ENCODE results near the gene UBTD2.
A peak's percentile ranks its signal among the peaks of the same experiment; 100 is the strongest.
"Not testable (repeated sequence)": the region's sequence is repeated elsewhere in the genome, so short reads cannot be mapped to it uniquely, and the experiment has no call there.

The UBTD2 gene

GRCh38 chr5:172248637-172249036, 34.9 kb downstream of the UBTD2 start:
- no peak for DNase-seq (ENCODE audit: low spot score)

- DNase-seq (ENCODE audit: low spot score): peak; percentile 22
Measured at GRCh38 chr5:172245703-172246125, 37.9 kb downstream of the UBTD2 start.

GRCh38 chr5:172245046-172245445, 38.5 kb downstream of the UBTD2 start:
- no peak for DNase-seq (ENCODE audit: low spot score)

GRCh38 chr5:172243302-172243701, 40.3 kb downstream of the UBTD2 start:
- DNase-seq (ENCODE audit: low spot score): no peak

GRCh38 chr5:172238334-172238733, 45.2 kb downstream of the UBTD2 start:
- DNase-seq (ENCODE audit: low spot score): no peak

GRCh38 chr5:172235827-172236736, 47.5 kb downstream of the UBTD2 start:
- DNase-seq (ENCODE audit: low spot score): peak; percentile 19

GRCh38 chr5:172235132-172235780, 48.3 kb downstream of the UBTD2 start:
- DNase-seq (ENCODE audit: low spot score): peak; percentile 8

GRCh38 chr5:172234031-172234430, 49.5 kb downstream of the UBTD2 start:
- DNase-seq (ENCODE audit: low spot score): no peak

GRCh38 chr5:172229904-172230303, 53.7 kb downstream of the UBTD2 start:
- DNase-seq (ENCODE audit: low spot score): no peak

GRCh38 chr5:172224996-172225395, 58.6 kb downstream of the UBTD2 start:
- no peak for DNase-seq (ENCODE audit: low spot score)

- DNase-seq (ENCODE audit: low spot score): no peak
Measured at GRCh38 chr5:172223901-172224873, 59.4 kb downstream of the UBTD2 start.

GRCh38 chr5:172219296-172219695, 64.3 kb downstream of the UBTD2 start:
- DNase-seq (ENCODE audit: low spot score): no peak

- no peak for DNase-seq (ENCODE audit: low spot score)
Measured at GRCh38 chr5:172216345-172216744, 67.2 kb downstream of the UBTD2 start.

GRCh38 chr5:172213126-172213525, 70.4 kb downstream of the UBTD2 start:
- no peak for DNase-seq (ENCODE audit: low spot score)

GRCh38 chr5:172211676-172212075, 71.9 kb downstream of the UBTD2 start:
- DNase-seq (ENCODE audit: low spot score): no peak

- DNase-seq (ENCODE audit: low spot score): no peak
Measured at GRCh38 chr5:172209714-172210113, 73.8 kb downstream of the UBTD2 start.

- no peak for DNase-seq (ENCODE audit: low spot score)
Measured at GRCh38 chr5:172207511-172207910, 76.1 kb downstream of the UBTD2 start.

- DNase-seq (ENCODE audit: low spot score): not testable (repeated sequence)
Measured at GRCh38 chr5:172205984-172206383, 77.6 kb downstream of the UBTD2 start.

- no peak for DNase-seq (ENCODE audit: low spot score)
Measured at GRCh38 chr5:172200476-172200875, 83.1 kb downstream of the UBTD2 start.

- no peak for DNase-seq (ENCODE audit: low spot score)
Measured at GRCh38 chr5:172199446-172199845, 84.1 kb downstream of the UBTD2 start.

GRCh38 chr5:172197775-172198174, 85.8 kb downstream of the UBTD2 start:
- not testable (repeated sequence) for DNase-seq (ENCODE audit: low spot score)
